ENCODE data around the gene LYAR.

- TF ChIP-seq POLR2AphosphoS5 (IDR thresholded peaks at IDR 0.05) (no peak), EP300 (IDR thresholded peaks at IDR 0.05) (no peak), POLR2A (IDR thresholded peaks at IDR 0.05; ENCODE audit: low read depth) (no peak)
- TF ChIP-seq, protein P1, sequence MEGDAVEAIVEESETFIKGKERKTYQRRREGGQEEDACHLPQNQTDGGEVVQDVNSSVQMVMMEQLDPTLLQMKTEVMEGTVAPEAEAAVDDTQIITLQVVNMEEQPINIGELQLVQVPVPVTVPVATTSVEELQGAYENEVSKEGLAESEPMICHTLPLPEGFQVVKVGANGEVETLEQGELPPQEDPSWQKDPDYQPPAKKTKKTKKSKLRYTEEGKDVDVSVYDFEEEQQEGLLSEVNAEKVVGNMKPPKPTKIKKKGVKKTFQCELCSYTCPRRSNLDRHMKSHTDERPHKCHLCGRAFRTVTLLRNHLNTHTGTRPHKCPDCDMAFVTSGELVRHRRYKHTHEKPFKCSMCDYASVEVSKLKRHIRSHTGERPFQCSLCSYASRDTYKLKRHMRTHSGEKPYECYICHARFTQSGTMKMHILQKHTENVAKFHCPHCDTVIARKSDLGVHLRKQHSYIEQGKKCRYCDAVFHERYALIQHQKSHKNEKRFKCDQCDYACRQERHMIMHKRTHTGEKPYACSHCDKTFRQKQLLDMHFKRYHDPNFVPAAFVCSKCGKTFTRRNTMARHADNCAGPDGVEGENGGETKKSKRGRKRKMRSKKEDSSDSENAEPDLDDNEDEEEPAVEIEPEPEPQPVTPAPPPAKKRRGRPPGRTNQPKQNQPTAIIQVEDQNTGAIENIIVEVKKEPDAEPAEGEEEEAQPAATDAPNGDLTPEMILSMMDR (IDR thresholded peaks at IDR 0.05): no peak
These were observed 63.9 kb downstream of the LYAR start for GRCh38 chr4:4225915-4226605.

Data from esophagus muscularis mucosa (tissue), 4 donors.